Tibial nerve (tissue), 4 donors: Measurements from ENCODE around the gene GLYATL1B. TPM values are rescaled to one million over a fixed set of nuclear protein-coding genes. Genes with fewer than 3 reads are reported as not detected.
"Not testable (repeated sequence)": the region's sequence is repeated elsewhere in the genome, so short reads cannot be mapped to it uniquely, and the experiment has no call there.

Source experiments
- DNase-seq, 2 donors: peaks; one replicate each; pipeline ENCODE4 v3.0.0-alpha.2; 2019; ENCODE audit warnings: low spot score in 2 of 2
- H3K27ac ChIP-seq, 4 donors: fragments of 200-600 bp; sonication (generic) in 3 of 4; one replicate each; pipeline ENCODE4 v1.5.1; 2017 to 2019; ENCODE audit warnings: mild to moderate bottlenecking in 1 of 4
- H3K27me3 ChIP-seq, 2 donors: fragments of 200-600 bp; sonication (generic) in 1 of 2; one replicate each; pipeline versions ENCODE4 v1.5.1 to v1.6.0; 2017 to 2019
- H3K36me3 ChIP-seq, 3 donors: fragments of 200-600 bp; sonication (generic); one replicate each; pipeline ENCODE4 v1.5.1; 2018 to 2019
- H3K4me1 ChIP-seq, 4 donors: fragments of 200-600 bp; sonication (generic) in 3 of 4; one replicate each; pipeline ENCODE4 v1.5.1; 2017 to 2019
- H3K4me3 ChIP-seq, 4 donors: fragments of 200-600 bp; sonication (generic) in 3 of 4; one replicate each; pipeline ENCODE4 v1.5.1; 2017 to 2019; ENCODE audit warnings: mild to moderate bottlenecking in 1 of 4, moderate library complexity in 1 of 4
- H3K9me3 ChIP-seq, 4 donors: fragments of 200-600 bp; sonication (generic) in 3 of 4; one replicate each; pipeline ENCODE4 v1.5.1; 2017 to 2019
- EP300 ChIP-seq, 2 donors: sonication (generic); formaldehyde crosslinking; IDR thresholded peaks; one replicate each; pipeline ENCODE4 v1.6.1; 2017; ENCODE audit warnings: antibody characterized with exemption in 2 of 2, mild to moderate bottlenecking in 1 of 2
- POLR2A ChIP-seq, 2 donors: fragments of 450-650 bp; IDR thresholded peaks; one replicate each; pipeline ENCODE4 v1.6.1; 2017; ENCODE audit warnings: antibody characterized with exemption in 2 of 2, mild to moderate bottlenecking in 2 of 2, moderate library complexity in 2 of 2
- WGBS, 2 donors: methylation state at CpG; one replicate each; pipeline ENCODE4 v1.1.5; 2018; 5-methylcytosine and 5-hydroxymethylcytosine counted together
- total RNA-seq, 4 donors: library from RNA; depleted of rRNA; stranded (reverse); fragments of >200 nt; gene quantifications; one replicate each; pipeline ENCODE4 v1.1.0, GENCODE V29; 2016
- TF ChIP-seq, protein P1 (sequence below), 5 experiments: fragments of 200-600 bp in 3 of 5; fragments of 450-650 bp in 2 of 5; sonication (generic) in 3 of 5; IDR thresholded peaks; one replicate each; pipeline ENCODE4 v1.5.1; 2016 to 2019; ENCODE audit warnings: antibody characterized with exemption in 5 of 5, mild to moderate bottlenecking in 3 of 5, moderate library complexity in 2 of 5

Gene GLYATL1B
- total RNA-seq, 4 donors from 2014 or later, result not detected

DNA sequence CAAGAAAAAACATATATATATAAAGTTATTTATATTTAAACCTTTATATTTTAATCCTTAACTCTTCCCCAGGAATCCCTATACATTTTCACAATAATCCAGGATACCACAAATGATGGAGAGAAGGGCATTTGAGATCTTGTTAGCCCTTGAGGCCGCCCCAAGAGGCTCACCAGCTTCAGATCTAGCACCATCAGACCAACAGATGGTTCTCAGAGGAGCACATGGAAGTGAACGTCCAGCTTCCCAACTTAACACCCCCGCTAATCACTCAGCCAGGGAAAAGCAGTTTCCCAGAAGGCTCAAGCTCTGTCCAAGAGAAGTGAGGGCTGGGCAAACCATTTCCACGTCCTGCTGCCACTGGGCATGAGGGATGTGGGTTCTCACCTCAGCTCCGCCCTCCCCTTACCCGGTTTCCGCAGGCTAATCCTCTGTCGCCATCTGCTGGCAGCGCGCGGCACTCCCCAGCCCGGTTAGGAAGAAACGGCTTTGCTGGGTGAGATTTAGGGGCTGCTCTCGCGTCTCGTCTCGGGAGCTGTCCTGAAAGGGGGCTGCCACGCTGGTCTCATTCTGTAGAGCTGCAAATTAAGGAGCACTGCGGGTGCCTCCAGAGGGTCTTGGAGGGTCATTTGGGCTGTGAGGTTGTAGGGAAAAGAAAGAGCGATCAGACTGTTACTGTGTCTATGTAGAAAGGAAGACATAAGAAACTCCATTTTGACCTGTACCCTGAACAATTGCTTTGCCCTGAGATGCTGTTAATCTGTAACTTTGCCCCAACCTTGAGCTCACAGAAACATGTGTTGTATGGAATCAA is 49.7 kb downstream of the GLYATL1B start:
- Histone ChIP-seq H3K27ac (peak overlapping the region in 1 of 4 donors; percentile 1), H3K36me3 (peaks cover 0 to 54% (median 10%) of the 10 kb centered on the region in 3 donors), H3K27me3 (no peaks in the 10 kb centered on the region), H3K4me3 (no peak overlapping the region), H3K4me1 (peaks cover 0 to 19% (median 2%) of the 10 kb centered on the region in 4 donors), H3K9me3 (peaks cover 0 to 8% (median 0%) of the 10 kb centered on the region in 4 donors)
- 10 to 16% methylated on average over 20 of the region's 20 CpGs for WGBS, 2 donors
- peak; percentile 62 to 86 for DNase-seq
- TF ChIP-seq POLR2A (IDR thresholded peaks at IDR 0.05) (no peak), EP300 (IDR thresholded peaks at IDR 0.05) (no peak)
- TF ChIP-seq, protein P1, sequence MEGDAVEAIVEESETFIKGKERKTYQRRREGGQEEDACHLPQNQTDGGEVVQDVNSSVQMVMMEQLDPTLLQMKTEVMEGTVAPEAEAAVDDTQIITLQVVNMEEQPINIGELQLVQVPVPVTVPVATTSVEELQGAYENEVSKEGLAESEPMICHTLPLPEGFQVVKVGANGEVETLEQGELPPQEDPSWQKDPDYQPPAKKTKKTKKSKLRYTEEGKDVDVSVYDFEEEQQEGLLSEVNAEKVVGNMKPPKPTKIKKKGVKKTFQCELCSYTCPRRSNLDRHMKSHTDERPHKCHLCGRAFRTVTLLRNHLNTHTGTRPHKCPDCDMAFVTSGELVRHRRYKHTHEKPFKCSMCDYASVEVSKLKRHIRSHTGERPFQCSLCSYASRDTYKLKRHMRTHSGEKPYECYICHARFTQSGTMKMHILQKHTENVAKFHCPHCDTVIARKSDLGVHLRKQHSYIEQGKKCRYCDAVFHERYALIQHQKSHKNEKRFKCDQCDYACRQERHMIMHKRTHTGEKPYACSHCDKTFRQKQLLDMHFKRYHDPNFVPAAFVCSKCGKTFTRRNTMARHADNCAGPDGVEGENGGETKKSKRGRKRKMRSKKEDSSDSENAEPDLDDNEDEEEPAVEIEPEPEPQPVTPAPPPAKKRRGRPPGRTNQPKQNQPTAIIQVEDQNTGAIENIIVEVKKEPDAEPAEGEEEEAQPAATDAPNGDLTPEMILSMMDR (IDR thresholded peaks at IDR 0.05), result peak; percentile 89 to 99 (median 96)

DNA sequence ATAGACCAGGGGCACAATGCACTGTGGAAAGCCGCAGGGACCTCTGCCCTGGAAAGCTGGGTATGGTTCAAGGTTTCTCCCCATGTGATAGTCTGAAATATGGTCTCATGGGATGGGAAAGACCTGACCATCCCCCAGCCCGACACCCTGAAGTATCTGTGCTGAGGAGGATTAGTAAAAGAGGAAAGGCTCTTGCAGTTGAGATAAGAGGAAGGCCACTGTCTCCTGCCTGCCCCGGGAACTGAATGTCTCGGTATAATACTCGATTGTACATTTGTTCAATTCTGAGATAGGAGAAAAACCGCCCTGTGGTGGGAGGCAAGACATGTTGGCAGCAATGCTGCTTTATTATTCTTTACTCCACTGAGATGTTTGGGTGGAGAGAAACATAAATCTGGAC is 50.4 kb downstream of the GLYATL1B start:
- not testable (repeated sequence) for H3K9me3 ChIP-seq, DNase-seq, H3K27me3 ChIP-seq, H3K4me3 ChIP-seq, H3K27ac ChIP-seq
- Histone ChIP-seq H3K36me3 (peaks cover 0 to 47% (median 5%) of the 10 kb centered on the region in 3 donors), H3K4me1 (peaks cover 0 to 26% (median 2%) of the 10 kb centered on the region in 4 donors)
- 69 to 75% methylated on average over 6 of the region's 6 CpGs for WGBS, 2 donors

DNA sequence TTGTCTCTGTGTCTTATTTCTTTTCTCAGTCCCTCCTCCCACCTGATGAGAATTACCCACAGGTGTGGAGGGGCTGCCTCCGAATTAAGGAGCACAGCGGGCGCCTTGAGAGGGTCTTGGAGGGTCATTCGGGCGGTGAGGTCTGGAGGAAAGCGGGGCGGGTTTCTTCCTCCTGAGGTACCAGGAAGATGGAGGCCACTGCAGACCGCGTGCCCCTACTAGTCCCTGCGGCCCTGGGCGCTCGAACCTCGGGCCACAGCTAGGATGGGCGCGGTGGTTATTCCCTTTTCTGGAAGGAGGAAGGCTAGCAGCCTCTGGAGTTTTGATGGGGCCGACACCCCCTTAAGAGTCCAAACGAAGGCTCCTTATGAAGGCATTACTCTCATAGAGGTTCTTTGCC is 51.1 kb downstream of the GLYATL1B start:
- WGBS, 2 donors, result 92% methylated on average over 17 of the region's 17 CpGs
- H3K36me3 ChIP-seq, result peaks cover 0 to 41% (median 0%) of the 10 kb centered on the region in 3 donors
- H3K9me3 ChIP-seq, result no peaks in the 10 kb centered on the region
- H3K4me3 ChIP-seq, result no peak overlapping the region
- DNase-seq, result no peak
- no peak for TF ChIP-seq POLR2A (IDR thresholded peaks at IDR 0.05)
- TF ChIP-seq EP300 (IDR thresholded peaks at IDR 0.05), result no peak
- TF ChIP-seq, protein P1 (IDR thresholded peaks at IDR 0.05), result no peak
- H3K4me1 ChIP-seq, result peaks cover 0 to 32% (median 2%) of the 10 kb centered on the region in 4 donors
- H3K27me3 ChIP-seq, result no peaks in the 10 kb centered on the region
- H3K27ac ChIP-seq, result no peak overlapping the region

- peaks cover 0 to 34% (median 3%) of the 10 kb centered on the region in 4 donors for H3K4me1 ChIP-seq
- DNase-seq, result no peak
- H3K27ac ChIP-seq, result peak overlapping the region in 1 of 4 donors; percentile 22
- peaks cover 0 to 26% (median 0%) of the 10 kb centered on the region in 3 donors for H3K36me3 ChIP-seq
- TF ChIP-seq EP300 (IDR thresholded peaks at IDR 0.05) (no peak), POLR2A (IDR thresholded peaks at IDR 0.05) (no peak)
- TF ChIP-seq, protein P1 (IDR thresholded peaks at IDR 0.05), result no peak
- no peaks in the 10 kb centered on the region for H3K27me3 ChIP-seq
- no peaks in the 10 kb centered on the region for H3K9me3 ChIP-seq
- H3K4me3 ChIP-seq, result no peak overlapping the region
- WGBS, 2 donors, result 40 to 42% methylated on average over 2 of the region's 2 CpGs
Observed at GRCh38 chr11:59138643-59139042, 52.5 kb downstream of the GLYATL1B start.

DNA sequence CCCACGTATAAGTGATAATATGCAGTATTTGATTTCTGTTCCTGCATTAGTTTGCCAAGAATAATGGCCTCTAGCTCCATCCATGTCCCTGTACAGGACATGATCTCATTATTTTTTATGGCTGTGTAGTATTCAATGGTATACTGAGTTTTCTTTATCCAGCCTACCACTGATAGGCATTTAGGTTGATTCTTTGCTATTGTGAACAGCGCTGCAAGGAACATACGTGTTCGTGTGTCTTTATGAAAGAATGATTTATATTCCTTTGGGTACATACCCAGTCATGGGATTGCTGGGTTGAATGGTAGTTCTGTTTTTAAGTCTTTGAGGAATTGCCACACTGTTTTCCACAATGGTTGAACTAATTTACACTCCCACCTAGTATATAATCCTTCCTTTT is 55.1 kb downstream of the GLYATL1B start:
- H3K9me3 ChIP-seq, result no peaks in the 10 kb centered on the region
- H3K36me3 ChIP-seq, result peaks cover 0 to 12% (median 0%) of the 10 kb centered on the region in 3 donors
- H3K27me3 ChIP-seq, result no peaks in the 10 kb centered on the region
- peaks cover 0 to 49% (median 12%) of the 10 kb centered on the region in 4 donors for H3K4me1 ChIP-seq
- 66 to 83% methylated on average over 4 of the region's 4 CpGs for WGBS, 2 donors
- no peak overlapping the region for H3K4me3 ChIP-seq
- TF ChIP-seq, protein P1 (IDR thresholded peaks at IDR 0.05), result no peak
- no peak for TF ChIP-seq EP300 (IDR thresholded peaks at IDR 0.05)
- no peak for TF ChIP-seq POLR2A (IDR thresholded peaks at IDR 0.05)
- peak overlapping the region in 1 of 4 donors; percentile 98 for H3K27ac ChIP-seq
- no peak for DNase-seq
